Iris pigment epithelial cell (primary cell): ENCODE results near the gene LCN15.
A peak's percentile ranks its signal among the peaks of the same experiment; 100 is the strongest.
"Not testable (repeated sequence)": the region's sequence is repeated elsewhere in the genome, so short reads cannot be mapped to it uniquely, and the experiment has no call there.

Experiments used
- DNase-seq: peaks from one replicate; pipeline ENCODE4 v3.0.0-alpha.2; 2011; ENCODE audit warnings: low read depth

The LCN15 gene

DNA sequence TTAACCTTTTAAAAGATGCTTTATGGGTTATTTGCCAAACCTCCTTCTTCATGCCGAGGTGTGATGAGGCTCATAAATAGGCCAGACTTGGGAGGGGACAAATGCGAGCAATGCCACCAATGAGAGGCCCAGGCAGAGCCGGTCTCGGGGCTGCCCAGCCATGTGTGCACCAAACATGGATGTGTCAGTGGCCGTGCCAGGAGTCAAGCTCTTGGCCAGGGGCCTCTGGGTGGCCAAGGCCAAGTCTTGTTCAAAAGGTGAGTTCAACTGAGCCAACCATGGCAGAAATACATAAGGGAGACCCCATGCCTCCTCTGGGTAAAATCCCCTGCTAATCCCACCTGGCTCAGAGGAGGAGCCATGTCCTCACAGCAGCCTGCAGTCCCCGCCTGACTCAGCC, 10.9 kb upstream of the LCN15 start:
- no peak for DNase-seq

DNA sequence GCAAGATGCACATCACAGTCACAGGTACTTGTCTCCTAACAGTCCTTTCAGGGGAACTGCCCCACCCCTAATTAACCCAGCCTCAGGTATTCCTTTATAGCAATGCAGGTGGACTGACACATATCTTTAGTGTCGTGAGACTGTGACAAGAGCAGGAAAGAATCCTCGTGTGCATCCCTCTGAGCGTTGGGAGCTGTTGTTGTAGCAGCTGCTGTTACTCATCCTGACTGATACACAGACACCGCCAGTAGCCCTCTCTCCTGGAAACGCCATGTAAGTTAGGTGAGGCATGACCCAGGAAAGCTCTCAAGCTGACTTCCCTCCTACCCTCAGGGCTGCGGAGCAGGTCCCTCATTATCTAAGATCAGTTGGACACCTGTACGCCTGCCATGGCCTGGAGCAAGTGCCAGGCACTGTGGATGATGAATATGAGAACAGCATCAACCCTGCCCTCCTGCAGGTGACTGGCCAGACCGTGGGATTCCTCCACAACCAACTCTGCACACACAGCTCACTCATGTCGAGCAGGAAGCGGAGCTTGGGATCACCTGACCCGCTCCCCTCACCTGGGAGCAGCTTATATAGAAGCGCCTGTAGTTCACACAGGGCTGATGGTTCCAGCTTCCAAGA, 10.2 kb upstream of the LCN15 start:
- DNase-seq, result no peak

DNA sequence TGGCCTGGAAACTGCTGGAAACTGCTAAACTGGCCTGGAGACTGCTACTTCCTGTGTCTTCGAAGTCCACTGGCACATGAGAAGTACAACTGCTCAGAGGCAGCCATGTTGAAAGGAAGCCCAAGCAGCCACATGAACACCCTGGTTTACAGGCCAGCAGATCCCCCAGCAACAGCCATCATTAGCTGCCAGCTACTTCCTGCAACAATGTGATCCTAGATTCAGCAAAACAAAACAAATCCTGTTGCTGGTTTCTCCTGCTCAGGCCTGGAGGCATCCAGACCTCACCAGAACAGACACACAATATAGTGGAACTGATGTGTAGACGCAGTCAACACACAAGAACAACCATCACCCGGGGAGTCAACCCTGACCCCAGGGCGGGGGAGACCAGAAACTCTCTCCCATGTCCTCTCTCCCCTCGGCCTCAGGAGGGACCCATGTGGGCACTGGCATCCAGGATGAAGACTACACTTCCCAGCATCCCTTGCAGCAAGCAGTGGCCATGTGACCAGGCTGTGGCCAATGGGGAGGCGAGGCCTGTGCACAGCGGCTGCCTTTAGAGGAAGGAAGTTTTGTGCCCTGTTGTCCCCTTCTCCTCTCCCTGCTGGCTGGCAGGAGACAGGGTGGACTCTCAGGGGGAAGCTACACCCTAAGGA, 9.2 kb upstream of the LCN15 start:
- DNase-seq, result peak; percentile 21

DNA sequence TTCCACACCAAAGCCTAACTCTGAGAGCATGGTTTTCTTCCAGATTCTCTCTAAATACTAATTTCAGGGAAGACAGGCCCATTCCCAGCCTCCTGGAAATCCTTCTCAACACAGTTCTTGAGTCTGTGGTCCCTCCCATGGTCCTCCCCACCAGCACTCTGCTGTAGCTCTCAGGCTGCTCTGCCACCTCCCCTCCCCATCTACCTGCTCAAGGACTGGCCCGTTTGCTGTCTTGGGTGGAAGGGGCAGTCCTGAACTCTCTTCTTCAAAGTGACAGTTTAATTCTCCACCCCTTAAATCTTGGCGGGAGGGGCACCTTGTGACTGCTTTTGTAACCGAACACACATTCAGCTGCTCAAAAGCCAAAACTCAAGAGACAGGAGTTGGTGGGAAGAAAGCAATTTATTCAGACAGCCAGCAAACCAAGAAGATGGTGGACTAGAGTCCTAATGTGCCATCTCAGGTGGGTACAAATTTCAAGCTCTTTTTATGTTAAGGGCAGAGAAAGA, 7.6 kb upstream of the LCN15 start:
- DNase-seq, result no peak

- DNase-seq, result no peak
Measured at GRCh38 chr9:136769710-136770191, 5.4 kb upstream of the LCN15 start.

- peak; percentile 42 for DNase-seq
Measured at GRCh38 chr9:136766410-136767120, 2.2 kb upstream of the LCN15 start.

DNA sequence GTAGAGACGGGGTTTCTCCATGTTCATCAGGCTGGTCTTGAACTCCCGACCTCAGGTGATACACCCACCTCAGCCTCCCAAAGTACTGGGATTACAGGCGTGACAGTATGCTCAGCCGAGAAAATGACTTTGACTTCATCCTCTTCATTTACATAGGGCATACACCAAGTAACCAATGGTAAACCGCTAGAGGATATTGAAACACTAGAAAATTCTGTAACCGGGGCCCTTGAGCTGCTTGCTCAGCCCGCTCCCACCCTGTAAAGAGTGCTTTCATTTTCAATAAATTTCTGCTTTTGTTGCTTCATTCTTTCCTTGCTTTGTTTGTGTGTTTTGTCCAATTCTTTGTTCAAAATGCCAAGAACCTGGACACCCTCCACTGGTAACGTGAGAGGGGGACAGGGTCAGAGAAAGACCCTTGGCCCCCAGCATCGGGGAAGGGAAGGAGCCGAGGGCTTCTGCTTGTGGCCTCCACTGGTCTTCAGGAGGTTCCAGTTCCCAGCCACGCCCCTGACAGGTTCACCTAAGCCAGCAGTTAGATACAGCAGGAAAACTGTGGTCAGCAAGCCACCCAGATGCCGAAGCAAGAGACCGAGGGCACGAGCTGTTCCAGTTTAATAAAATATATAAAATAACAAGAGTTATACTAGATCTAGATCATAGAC, 1.6 kb upstream of the LCN15 start:
- DNase-seq, result not testable (repeated sequence)

GRCh38 chr9:136765041-136765440, 723 bp upstream of the LCN15 start:
- DNase-seq, result no peak

DNA sequence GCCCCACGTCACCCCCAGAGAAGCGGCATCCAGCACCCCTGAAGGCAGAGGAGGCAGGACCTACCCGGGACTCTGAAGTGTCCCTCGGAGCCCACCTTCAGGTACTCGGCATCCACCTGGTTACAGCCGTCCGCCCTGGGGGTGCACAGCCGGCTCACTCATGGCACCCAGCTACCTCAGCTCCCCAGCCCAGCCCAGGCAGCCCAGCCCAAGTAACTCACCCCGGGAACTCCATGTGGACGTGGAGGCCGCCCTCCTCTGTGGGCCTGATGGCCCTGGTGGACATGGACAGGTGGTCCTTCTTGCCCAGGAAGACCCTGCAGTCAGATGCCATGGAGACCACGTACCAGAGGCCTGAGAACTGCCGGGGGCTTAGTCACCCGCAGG, 676 bp downstream of the LCN15 start:
- no peak for DNase-seq

- DNase-seq, result no peak
Measured at GRCh38 chr9:136762915-136763648, 1.2 kb downstream of the LCN15 start.

DNA sequence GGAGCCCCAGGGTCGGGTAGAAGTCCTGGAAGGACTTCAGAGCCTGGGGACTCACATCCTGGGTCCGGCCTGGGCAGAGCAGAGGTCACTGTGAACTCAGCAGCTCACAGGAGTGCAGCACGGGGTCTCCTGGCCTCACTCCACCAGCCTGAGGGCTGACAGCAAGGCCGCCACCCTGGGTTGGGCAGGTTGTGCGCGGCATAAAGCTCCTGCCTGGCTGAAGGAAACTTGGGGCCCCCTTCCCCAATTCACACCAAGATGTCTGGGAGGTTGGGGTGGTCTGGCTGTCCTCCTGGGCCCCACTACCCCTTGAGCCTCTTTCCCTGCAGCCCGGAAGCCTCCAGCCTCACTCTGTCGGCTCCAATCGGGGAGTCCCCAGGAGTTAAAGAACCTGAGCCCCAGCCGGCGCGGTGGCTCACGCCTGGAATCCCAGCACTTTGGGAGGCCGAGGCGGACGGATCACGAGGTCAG, 2.1 kb downstream of the LCN15 start:
- no peak for DNase-seq

- DNase-seq, result no peak
Measured at GRCh38 chr9:136761545-136761981, 2.8 kb downstream of the LCN15 start.

- DNase-seq, result peak; percentile 62
Measured at GRCh38 chr9:136760834-136761544, 3.3 kb downstream of the LCN15 start.

DNA sequence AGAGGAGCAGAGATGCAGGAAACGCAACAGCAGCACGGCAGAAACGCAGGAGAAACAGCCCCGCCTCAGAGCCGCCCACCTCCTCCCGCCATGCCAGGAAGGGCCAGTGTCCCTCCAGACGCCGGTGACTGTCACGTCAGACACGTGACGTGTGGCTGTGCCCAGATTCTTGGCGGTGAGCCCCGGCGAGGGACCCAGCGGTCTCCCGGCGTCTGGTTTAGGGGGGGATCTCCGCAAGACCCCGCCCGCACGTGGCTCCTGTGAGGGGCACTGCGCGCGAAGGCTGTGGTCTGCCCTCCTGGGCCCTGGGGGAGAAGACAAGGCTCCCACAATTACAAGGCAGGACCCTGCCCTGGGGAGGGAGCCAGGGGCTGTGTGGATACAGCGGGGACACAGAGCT, 3.9 kb downstream of the LCN15 start:
- no peak for DNase-seq

DNA sequence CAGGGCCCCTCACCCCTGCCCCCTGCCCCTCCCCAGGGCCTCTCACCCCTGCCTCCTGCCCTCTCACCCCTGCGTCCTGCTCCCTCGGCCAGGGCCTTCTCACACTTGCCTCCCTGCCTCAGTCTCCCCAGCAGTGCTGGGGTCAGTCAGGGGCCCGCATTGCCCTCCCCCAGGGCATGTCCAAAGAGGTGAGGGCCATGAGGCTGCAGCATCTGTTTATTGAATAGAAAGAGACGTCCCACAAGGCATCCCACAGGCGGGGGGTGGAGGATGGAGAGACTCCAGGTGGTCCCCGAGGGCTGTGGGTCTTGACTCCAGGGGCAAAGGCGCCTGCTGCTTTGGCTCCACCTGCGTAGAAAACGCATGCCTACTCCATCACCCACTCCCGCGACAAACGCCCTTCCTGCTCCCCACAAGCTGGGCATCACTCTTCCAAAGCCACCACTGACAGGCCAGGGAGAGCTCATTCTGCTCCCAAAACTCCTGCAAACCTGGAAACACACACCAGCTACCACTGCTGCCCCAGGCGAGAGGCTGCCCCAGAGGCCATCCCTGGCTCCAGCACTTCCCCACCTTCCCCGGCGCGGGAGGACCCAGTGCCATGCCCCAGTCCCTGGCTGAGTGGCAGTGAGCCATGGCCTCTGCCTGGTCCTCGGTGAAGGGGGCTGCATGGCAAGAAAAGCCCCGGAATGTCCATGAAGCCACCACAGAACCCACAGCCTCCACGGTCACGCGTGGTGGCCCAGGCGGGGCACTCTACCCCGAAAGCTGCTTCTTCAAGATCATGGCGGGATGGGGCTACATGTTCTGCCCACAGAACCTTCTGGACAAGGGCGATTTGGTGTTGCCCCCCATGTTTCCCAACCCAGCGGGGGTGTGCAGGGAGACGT, 4.6 kb downstream of the LCN15 start:
- no peak for DNase-seq

DNA sequence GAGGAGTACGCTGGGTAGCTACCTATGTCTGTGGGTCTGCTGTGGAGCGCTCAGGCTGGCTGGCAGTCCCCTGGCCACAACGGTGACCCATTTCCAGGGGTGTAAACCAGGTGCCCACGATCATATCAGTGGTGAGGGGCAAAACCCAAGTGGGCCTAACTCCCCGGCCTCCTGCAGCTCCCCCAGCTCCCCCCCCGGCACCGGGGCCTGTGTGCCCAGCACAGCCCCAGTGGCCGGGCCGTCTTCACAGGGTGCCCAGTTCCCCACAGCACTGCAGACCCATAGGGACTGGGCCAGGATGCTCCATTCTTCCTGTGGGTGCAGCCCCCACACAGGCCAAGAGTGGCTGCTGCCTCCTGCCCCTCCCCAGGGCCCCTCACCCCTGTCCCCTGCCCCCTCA, 5.3 kb downstream of the LCN15 start:
- no peak for DNase-seq

- no peak for DNase-seq
Measured at GRCh38 chr9:136757751-136758140, 6.6 kb downstream of the LCN15 start.

- no peak for DNase-seq
Measured at GRCh38 chr9:136757328-136757727, 7.0 kb downstream of the LCN15 start.

DNA sequence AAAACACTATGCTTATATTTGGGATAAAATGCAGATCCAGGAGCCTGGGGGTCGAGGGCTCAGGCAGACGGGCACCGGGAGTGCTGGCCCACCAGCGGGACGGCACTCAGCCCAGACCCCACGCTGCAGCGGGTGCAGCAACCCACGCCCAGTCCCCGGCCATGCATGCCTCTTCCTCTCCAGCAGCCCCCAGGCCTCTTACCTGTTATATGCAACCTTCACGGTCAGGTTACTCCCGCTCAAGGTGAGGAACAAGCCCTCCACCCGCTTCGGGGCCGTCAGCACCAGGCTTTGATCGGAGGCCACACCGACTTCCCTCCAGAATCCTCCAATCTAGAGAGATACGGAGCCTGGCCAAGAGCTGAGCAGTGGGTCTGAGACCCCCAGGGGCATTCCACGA, 7.5 kb downstream of the LCN15 start:
- no peak for DNase-seq

- DNase-seq, result no peak
Measured at GRCh38 chr9:136756134-136756438, 8.2 kb downstream of the LCN15 start.
